Astrocyte (in vitro differentiated cells and primary cell): ENCODE measurements around the gene ORAI3. TPM values are rescaled to one million over a fixed set of nuclear protein-coding genes. Genes with fewer than 3 reads are reported as not detected.

Experiments
- DNase-seq: peaks from one replicate; pipeline ENCODE4 v3.0.0-alpha.2; 2010; ENCODE audit warnings: low read depth
- FAIRE-seq: peaks from 2 replicates; lab custom pipeline; 2011; peaks lifted over from hg19 to GRCh38; lab: Jason Lieb, UNC
- H2AFZ ChIP-seq: 2 replicates; pipeline ENCODE4 v1.6.0; 2012; ENCODE audit warnings: low read depth, low read length, inconsistent platforms
- H3K27ac ChIP-seq: 2 replicates; pipeline ENCODE4 v1.5.1; 2011; ENCODE audit warnings: low read depth, low read length, inconsistent platforms
- H3K27me3 ChIP-seq: 2 replicates; pipeline ENCODE4 v1.6.0; 2011; ENCODE audit warnings: low read length, inconsistent platforms; ENCODE audit not compliant: insufficient read depth
- H3K36me3 ChIP-seq: 2 replicates; pipeline ENCODE4 v1.5.1; 2011; ENCODE audit warnings: low read length, inconsistent platforms; ENCODE audit not compliant: insufficient read depth
- H3K4me1 ChIP-seq: 2 replicates; pipeline ENCODE4 v1.5.1; 2011; ENCODE audit warnings: low read length, inconsistent platforms; ENCODE audit not compliant: insufficient read depth
- H3K4me2 ChIP-seq: 2 replicates; pipeline ENCODE4 v1.6.0; 2012; ENCODE audit warnings: low read length, inconsistent platforms
- H3K4me3 ChIP-seq: 2 replicates; pipeline ENCODE4 v1.5.1; 2011; ENCODE audit warnings: low read depth, mild to moderate bottlenecking, low read length, inconsistent platforms; ENCODE audit not compliant: insufficient read depth
- H3K79me2 ChIP-seq: 2 replicates; pipeline ENCODE4 v1.6.0; 2012; ENCODE audit warnings: mild to moderate bottlenecking, low read length, inconsistent platforms; ENCODE audit not compliant: insufficient read depth
- H3K9ac ChIP-seq: 2 replicates; pipeline ENCODE4 v1.6.0; 2012; ENCODE audit warnings: mild to moderate bottlenecking, low read length, inconsistent platforms
- H3K9me3 ChIP-seq: 2 replicates; pipeline ENCODE4 v1.5.1; 2012; ENCODE audit warnings: low read depth, mild to moderate bottlenecking, low read length, inconsistent platforms; ENCODE audit not compliant: insufficient read depth
- H4K20me1 ChIP-seq: 2 replicates; pipeline ENCODE4 v1.6.0; 2012; ENCODE audit warnings: low read length, inconsistent platforms; ENCODE audit not compliant: insufficient read depth
- H3K27ac Mint-ChIP-seq: one replicate; pipeline ENCODE4 v1.8.0; 2021; ENCODE audit warnings: mild to moderate bottlenecking, mixed read lengths; ENCODE audit not compliant: unreplicated experiment
- H3K27me3 Mint-ChIP-seq: one replicate; pipeline ENCODE4 v1.8.0; 2021; ENCODE audit warnings: low read depth, mixed read lengths; ENCODE audit not compliant: unreplicated experiment
- H3K36me3 Mint-ChIP-seq: one replicate; pipeline ENCODE4 v1.8.0; 2021; ENCODE audit warnings: low read depth, mixed read lengths; ENCODE audit not compliant: unreplicated experiment
- H3K4me1 Mint-ChIP-seq: one replicate; pipeline ENCODE4 v1.8.0; 2021; ENCODE audit warnings: low read depth, mixed read lengths; ENCODE audit not compliant: unreplicated experiment
- H3K4me3 Mint-ChIP-seq: one replicate; pipeline ENCODE4 v1.8.0; 2021; ENCODE audit warnings: mild to moderate bottlenecking, moderate library complexity, mixed read lengths; ENCODE audit not compliant: unreplicated experiment
- H3K9me3 Mint-ChIP-seq: one replicate; pipeline ENCODE4 v1.8.0; 2021; ENCODE audit warnings: mild to moderate bottlenecking, mixed read lengths; ENCODE audit not compliant: unreplicated experiment
- CTCF ChIP-seq: IDR thresholded peaks from 2 replicates; pipeline ENCODE4 v1.5.1; 2011; ENCODE audit warnings: low read depth, mild to moderate bottlenecking, inconsistent platforms, low read length, moderate library complexity; ENCODE audit not compliant: insufficient read depth
- EZH2 ChIP-seq: IDR thresholded peaks from 2 replicates; pipeline ENCODE4 v1.6.1; 2012; ENCODE audit warnings: mild to moderate bottlenecking, low read length, inconsistent platforms; ENCODE audit not compliant: insufficient read depth
- total RNA-seq: library from RNA; stranded (reverse); gene quantifications from 2 replicates; pipeline ENCODE4 v1.2.1, GENCODE V29; 2021

Gene ORAI3
- total RNA-seq, 1 donor from 2014 or later = 21.1 TPM

GRCh38 chr16:30920891-30921290, 28.0 kb upstream of the ORAI3 start:
- no peaks in the 10 kb centered on the region for H3K27me3 ChIP-seq
- H4K20me1 ChIP-seq = peaks cover 13% of the 10 kb centered on the region
- H3K27ac Mint-ChIP-seq = peak overlapping the region; percentile 2

GRCh38 chr16:30921459-30921747, 27.5 kb upstream of the ORAI3 start:
- Mint-ChIP-seq H3K36me3 (peaks cover 2% of the 10 kb centered on the region), H3K27ac (peak overlapping the region; percentile 100), H3K9me3 (no peaks in the 10 kb centered on the region), H3K4me1 (peaks cover 6% of the 10 kb centered on the region), H3K27me3 (no peaks in the 10 kb centered on the region), H3K4me3 (peak overlapping the region; percentile 99)
- Histone ChIP-seq H3K27me3 (no peaks in the 10 kb centered on the region), H3K9ac (peak overlapping the region; percentile 96), H3K4me3 (peak overlapping the region; percentile 97), H3K27ac (no peak overlapping the region), H3K9me3 (no peaks in the 10 kb centered on the region), H3K4me1 (peaks cover 20% of the 10 kb centered on the region), H3K79me2 (peaks cover 13% of the 10 kb centered on the region), H3K36me3 (no peaks in the 10 kb centered on the region), H3K4me2 (peak overlapping the region; percentile 94), H2AFZ (peak overlapping the region; percentile 79), H4K20me1 (peaks cover 17% of the 10 kb centered on the region)
- no peak for DNase-seq
- FAIRE-seq = no peak
- TF ChIP-seq EZH2 = no peak
- TF ChIP-seq CTCF = no peak

More at GRCh38 chr16:30920891-30921290, 28.0 kb upstream of the ORAI3 start:
- Histone ChIP-seq H3K9me3 (no peaks in the 10 kb centered on the region), H3K4me1 (peaks cover 20% of the 10 kb centered on the region), H2AFZ (no peak overlapping the region), H3K4me2 (peak overlapping the region; percentile 94), H3K79me2 (peaks cover 11% of the 10 kb centered on the region), H3K27ac (no peak overlapping the region), H3K36me3 (no peaks in the 10 kb centered on the region), H3K9ac (no peak overlapping the region), H3K4me3 (no peak overlapping the region)
- FAIRE-seq = no peak
- peak overlapping the region; percentile 99 for H3K4me3 Mint-ChIP-seq
- H3K36me3 Mint-ChIP-seq = peaks cover 2% of the 10 kb centered on the region
- no peak for DNase-seq
- no peak for TF ChIP-seq CTCF
- no peak for TF ChIP-seq EZH2
- H3K9me3 Mint-ChIP-seq = no peaks in the 10 kb centered on the region
- peaks cover under 1% of the 10 kb centered on the region for H3K4me1 Mint-ChIP-seq
- no peaks in the 10 kb centered on the region for H3K27me3 Mint-ChIP-seq

- H2AFZ ChIP-seq = peak overlapping the region; percentile 79
- H3K4me3 ChIP-seq = peak overlapping the region; percentile 97
- Mint-ChIP-seq H3K4me1 (peaks cover 10% of the 10 kb centered on the region), H3K9me3 (no peaks in the 10 kb centered on the region), H3K27me3 (no peaks in the 10 kb centered on the region), H3K4me3 (peak overlapping the region; percentile 99), H3K36me3 (peaks cover 2% of the 10 kb centered on the region), H3K27ac (peak overlapping the region; percentile 100)
- DNase-seq = peak; percentile 87
- peaks cover 22% of the 10 kb centered on the region for H4K20me1 ChIP-seq
- peaks cover 2% of the 10 kb centered on the region for H3K36me3 ChIP-seq
- H3K79me2 ChIP-seq = peaks cover 15% of the 10 kb centered on the region
- no peaks in the 10 kb centered on the region for H3K27me3 ChIP-seq
- H3K4me1 ChIP-seq = peaks cover 20% of the 10 kb centered on the region
- TF ChIP-seq CTCF (peak; percentile 78), EZH2 (no peak)
- peak overlapping the region; percentile 94 for H3K4me2 ChIP-seq
- H3K9me3 ChIP-seq = no peaks in the 10 kb centered on the region
- peak overlapping the region; percentile 96 for H3K9ac ChIP-seq
- no peak for FAIRE-seq
- peak overlapping the region; percentile 99 for H3K27ac ChIP-seq
Measured at GRCh38 chr16:30921748-30922419, 27.0 kb upstream of the ORAI3 start.
